Gastroesophageal sphincter (tissue), 3 donors: Measurements from ENCODE around the gene IL3.

Experiments
- CTCF ChIP-seq, 4 experiments: fragments of 200-600 bp in 2 of 4; fragments of 450-650 bp in 2 of 4; sonication (generic) in 1 of 4; IDR thresholded peaks; one replicate each; pipeline ENCODE4 v1.5.1; 2017 to 2019; ENCODE audit warnings: antibody characterized with exemption in 4 of 4, mild to moderate bottlenecking in 2 of 4, moderate library complexity in 2 of 4
- EP300 ChIP-seq: sonication (generic); formaldehyde crosslinking; IDR thresholded peaks from one replicate; pipeline ENCODE4 v1.6.1; 2017; ENCODE audit warnings: antibody characterized with exemption, mild to moderate bottlenecking
- POLR2A ChIP-seq, 2 donors: fragments of 450-650 bp; IDR thresholded peaks; one replicate each; pipeline ENCODE4 v1.6.1; 2017; ENCODE audit warnings: antibody characterized with exemption in 2 of 2, mild to moderate bottlenecking in 2 of 2, moderate library complexity in 1 of 2

- no peak for TF ChIP-seq POLR2A (IDR thresholded peaks at IDR 0.05)
- TF ChIP-seq CTCF (IDR thresholded peaks at IDR 0.05) = no peak
- TF ChIP-seq EP300 = no peak
Measured at GRCh38 chr5:132017738-132018625, 42.5 kb upstream of the IL3 start.
